IMR-90 (cell line): ENCODE measurements around the gene EVPL. TPM values are rescaled to one million over a fixed set of nuclear protein-coding genes. Genes with fewer than 3 reads are reported as not detected.

Source experiments
- ATAC-seq: fragments of 200-7000 bp; cut with Tn5 transposase; 2 replicates; pipeline ENCODE4 v1.9.1; 2020; ENCODE audit warnings: low read depth, mild to moderate bottlenecking, moderate library complexity
- BruUV-seq: library from RNA; stranded (reverse); fragments of 400-500 nt; replicated peaks from 2 replicates; lab custom pipeline; 2021; lab: Mats Ljungman, UMichigan
- CTCF ChIA-PET: fragments of 300-600 bp; formaldehyde crosslinking; extraction: SDS; loops from one replicate; lab custom pipeline; 2021; ENCODE audit warnings: antibody characterized with exemption; lab: Yijun Ruan, JAX
- POLR2A ChIA-PET: fragments of 300-600 bp; sonication (Branson Sonifier 250); formaldehyde crosslinking; loops from one replicate; lab custom pipeline; 2022; ENCODE audit warnings: antibody characterized with exemption; ENCODE audit not compliant: unreplicated experiment; lab: Charles Lee
- DNase-seq: peaks from one replicate; pipeline ENCODE4 v3.0.0; 2013
- H2AFZ ChIP-seq: replicated peaks from 2 replicates; pipeline ENCODE3; 2013; ENCODE audit warnings: low read length, mild to moderate bottlenecking; ENCODE audit not compliant: poor library complexity
- H2AK5ac ChIP-seq: 2 replicates; pipeline ENCODE4 v1.6.1; 2013; ENCODE audit warnings: low read depth, low read length, inconsistent platforms
- H2AK9ac ChIP-seq: replicated peaks from 2 replicates; pipeline ENCODE3; 2013; ENCODE audit warnings: mild to moderate bottlenecking, low read depth, low read length, moderate library complexity; ENCODE audit not compliant: poor library complexity
- H2BK120ac ChIP-seq: 2 replicates; pipeline ENCODE4 v1.6.1; 2013; ENCODE audit warnings: low read depth, low read length, inconsistent platforms
- H2BK15ac ChIP-seq: 3 replicates; pipeline ENCODE4 v1.6.1; 2013; ENCODE audit warnings: low read depth, low read length, inconsistent platforms
- H2BK20ac ChIP-seq: 2 replicates; pipeline ENCODE4 v1.6.1; 2013; ENCODE audit warnings: low read depth, mild to moderate bottlenecking, inconsistent platforms, low read length, moderate library complexity
- H2BK5ac ChIP-seq: 2 replicates; pipeline ENCODE4 v1.6.1; 2013; ENCODE audit warnings: mild to moderate bottlenecking, low read depth, low read length, inconsistent platforms; ENCODE audit not compliant: poor library complexity, severe bottlenecking
- H3K14ac ChIP-seq: replicated peaks from 2 replicates; pipeline ENCODE4 v1.6.1; 2013; ENCODE audit warnings: low read depth, low read length, inconsistent platforms
- H3K18ac ChIP-seq: 2 replicates; pipeline ENCODE4 v1.6.1; 2013; ENCODE audit warnings: low read depth, low read length, control low read depth
- H3K23ac ChIP-seq: 2 replicates; pipeline ENCODE4 v1.6.1; 2013; ENCODE audit warnings: low read depth, low read length, inconsistent platforms
- H3K27ac ChIP-seq: 2 replicates; pipeline ENCODE4 v1.5.1; 2013; ENCODE audit warnings: mild to moderate bottlenecking, control low read depth, low read length; ENCODE audit not compliant: insufficient read depth
- H3K27me3 ChIP-seq: 2 replicates; pipeline ENCODE4 v1.6.1; 2013; ENCODE audit warnings: low read length; ENCODE audit not compliant: control insufficient read depth, insufficient read depth
- H3K36me3 ChIP-seq: 2 replicates; pipeline ENCODE4 v1.6.1; 2013; ENCODE audit warnings: low read length, mixed read lengths; ENCODE audit not compliant: control insufficient read depth, insufficient read depth
- H3K4ac ChIP-seq: 2 replicates; pipeline ENCODE4 v1.6.1; 2013; ENCODE audit warnings: low read depth, low read length, inconsistent platforms
- H3K4me1 ChIP-seq: 2 replicates; pipeline ENCODE4 v1.6.1; 2013; ENCODE audit warnings: low read length, mixed read lengths; ENCODE audit not compliant: control insufficient read depth, insufficient read depth
- H3K4me2 ChIP-seq: 2 replicates; pipeline ENCODE4 v1.6.1; 2013; ENCODE audit warnings: low read depth, mild to moderate bottlenecking, control low read depth, low read length, moderate library complexity
- H3K4me3 ChIP-seq: 2 replicates; pipeline ENCODE4 v1.5.1; 2013; ENCODE audit warnings: low read depth, mild to moderate bottlenecking, control low read depth, low read length, moderate library complexity; ENCODE audit not compliant: insufficient read depth
- H3K56ac ChIP-seq: 2 replicates; pipeline ENCODE4 v1.6.1; 2013; ENCODE audit warnings: low read length, inconsistent platforms; ENCODE audit not compliant: insufficient read depth; ENCODE audit errors: extremely low read depth
- H3K79me1 ChIP-seq, 2 experiments: 2 replicates each; pipeline ENCODE4 v1.6.1; 2013; ENCODE audit warnings: low read length in 2 of 2, inconsistent platforms in 1 of 2, low read depth in 1 of 2
- H3K9ac ChIP-seq: 2 replicates; pipeline ENCODE4 v1.6.1; 2013; ENCODE audit warnings: low read depth, low read length, control low read depth
- H3K9me1 ChIP-seq: 2 replicates; pipeline ENCODE4 v1.6.1; 2013; ENCODE audit warnings: low read length, inconsistent platforms; ENCODE audit not compliant: insufficient read depth
- H3K9me3 ChIP-seq: 2 replicates; pipeline ENCODE4 v1.6.1; 2013; ENCODE audit warnings: low read length; ENCODE audit not compliant: control insufficient read depth, insufficient read depth
- H4K20me1 ChIP-seq: 2 replicates; pipeline ENCODE4 v1.6.1; 2013; ENCODE audit warnings: low read length, inconsistent platforms; ENCODE audit not compliant: insufficient read depth
- H4K5ac ChIP-seq: 2 replicates; pipeline ENCODE4 v1.6.1; 2013; ENCODE audit warnings: mild to moderate bottlenecking, low read depth, low read length, control low read depth
- H4K8ac ChIP-seq, 2 experiments: 2 replicates each; pipeline ENCODE4 v1.6.1; 2013; ENCODE audit warnings: low read depth in 2 of 2, low read length in 2 of 2, control low read depth in 1 of 2, inconsistent platforms in 1 of 2
- H4K91ac ChIP-seq: 2 replicates; pipeline ENCODE4 v1.6.1; 2013; ENCODE audit warnings: low read depth, low read length, inconsistent platforms; ENCODE audit not compliant: insufficient read depth
- MXI1 ChIP-seq: IDR thresholded peaks from 2 replicates; pipeline ENCODE4 v1.6.1; 2012; ENCODE audit warnings: low read depth, mild to moderate bottlenecking, low read length, moderate library complexity, borderline replicate concordance
- RAD21 ChIP-seq: IDR thresholded peaks from 2 replicates; pipeline ENCODE4 v1.6.1; 2012; ENCODE audit warnings: low read length, improper control_type of control experiment
- RFX5 ChIP-seq: IDR thresholded peaks from 2 replicates; pipeline ENCODE4 v1.8.0; 2012; ENCODE audit warnings: low read depth, mild to moderate bottlenecking, low read length, moderate library complexity
- WGBS, 2 experiments: methylation state at CpG; one replicate each; pipeline versions ENCODE4 v1.1.5 to v1.1.7; 2013; ENCODE audit warnings: missing lambda C conversion rate in 2 of 2; ENCODE audit not compliant: insufficient read length in 1 of 2; ENCODE audit errors: extremely low coverage in 2 of 2; 5-methylcytosine and 5-hydroxymethylcytosine counted together
- dilution Hi-C: fragments of 300-500 bp; cut with HindIII; formaldehyde crosslinking; loops from one replicate; pipeline ENCODE4 v1.14.3; 2018; ENCODE audit warnings: low sequenced_read_pairs; ENCODE audit not compliant: unreplicated experiment
- in situ Hi-C: fragments of 300-500 bp; cut with MboI; formaldehyde crosslinking; loops from 3 replicates; pipeline ENCODE4 v1.14.3; 2019; ENCODE audit warnings: low sequenced_read_pairs, inconsistent platforms, mixed read lengths
- intact Hi-C: fragments of 100-400 bp; cut with micrococcal nuclease; formaldehyde crosslinking; loops from 2 replicates; pipeline ENCODE4 v1.10.0; 2022
- polyA plus RNA-seq, 3 experiments: library from polyadenylated mRNA; depleted of rRNA; stranded (reverse); fragments of >200 nt; gene quantifications; 2 replicates each; pipeline ENCODE4 v1.2.3, GENCODE V29; 2012; ENCODE audit warnings: low replicate concordance in 1 of 3
- total RNA-seq: library from RNA; depleted of rRNA; stranded (reverse); fragments of >200 nt; gene quantifications from 2 replicates; pipeline ENCODE4 v1.2.3, GENCODE V29; 2012
- TF ChIP-seq, protein P1 (sequence below): fragments of 150-350 bp; IDR thresholded peaks from 2 replicates; pipeline ENCODE4 v1.6.1; 2017; ENCODE audit warnings: mild to moderate bottlenecking, antibody characterized with exemption, low read length, low read depth

The EVPL gene
- total and polyA plus RNA-seq, 2 of the 4 experiments (the other 2 are of a cell fraction), result not detected

GRCh38 chr17:76011951-76012350, 15.2 kb downstream of the EVPL start:
- Histone ChIP-seq H3K9ac (no peak overlapping the region), H3K18ac (no peak overlapping the region), H4K8ac (no peak overlapping the region), H2AK5ac (no peak overlapping the region), H3K36me3 (no peaks in the 10 kb centered on the region), H3K4me1 (peaks cover 7% of the 10 kb centered on the region), H3K27ac (no peak overlapping the region), H3K23ac (no peak overlapping the region), H3K56ac (no peak overlapping the region), H3K4me2 (no peak overlapping the region), H2BK15ac (no peak overlapping the region), H3K9me1 (no peaks in the 10 kb centered on the region), H3K4ac (no peak overlapping the region), H2AFZ (no peak overlapping the region), H3K79me1 (no peaks in the 10 kb centered on the region), H3K9me3 (no peaks in the 10 kb centered on the region), H2AK9ac (no peak overlapping the region), H2BK20ac (no peak overlapping the region), H4K20me1 (no peaks in the 10 kb centered on the region), H2BK120ac (no peak overlapping the region), H3K27me3 (peaks cover 9% of the 10 kb centered on the region; the same call in 1 of the 2 replicates), H2BK5ac (no peak overlapping the region), H3K4me3 (no peak overlapping the region), H4K91ac (no peak overlapping the region), H3K14ac (no peak overlapping the region), H4K5ac (no peak overlapping the region)
- intact Hi-C loops (no loop called here), dilution Hi-C loops (no loop called here), in situ Hi-C loops (loop anchor here (10.0 kb wide), 1 partner anchor 283 kb away; no protein-coding TSS in a partner anchor)
- POLR2A ChIA-PET, result no interaction called here
- no peak for ATAC-seq
- no peak for DNase-seq
- WGBS, 2 experiments, result 13% methylated on average over 1 of the region's 5 CpGs; no CpG with 5 or more reads in 1 of the 2 experiments
- CTCF ChIA-PET, result interaction anchor here (1.5 kb wide), 1 partner anchor 287 kb away, joined by 4 read pairs; no protein-coding TSS in a partner anchor
- TF ChIP-seq RAD21, result no peak
- no peak for TF ChIP-seq MXI1
- TF ChIP-seq, protein P1, sequence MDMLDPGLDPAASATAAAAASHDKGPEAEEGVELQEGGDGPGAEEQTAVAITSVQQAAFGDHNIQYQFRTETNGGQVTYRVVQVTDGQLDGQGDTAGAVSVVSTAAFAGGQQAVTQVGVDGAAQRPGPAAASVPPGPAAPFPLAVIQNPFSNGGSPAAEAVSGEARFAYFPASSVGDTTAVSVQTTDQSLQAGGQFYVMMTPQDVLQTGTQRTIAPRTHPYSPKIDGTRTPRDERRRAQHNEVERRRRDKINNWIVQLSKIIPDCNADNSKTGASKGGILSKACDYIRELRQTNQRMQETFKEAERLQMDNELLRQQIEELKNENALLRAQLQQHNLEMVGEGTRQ, result no peak
- no peak for TF ChIP-seq RFX5
- no TSS peak for BruUV-seq
